HFFc6 (cell line): ENCODE results near the gene LACTBL1. TPM values are rescaled to one million over a fixed set of nuclear protein-coding genes. Genes with fewer than 3 reads are reported as not detected.
"Not testable (repeated sequence)": the region's sequence is repeated elsewhere in the genome, so short reads cannot be mapped to it uniquely, and the experiment has no call there.

Experiments used
- DNase-seq: peaks from one replicate; pipeline ENCODE4 v3.0.0-alpha.2; 2018
- H3K27ac Mint-ChIP-seq: 2 replicates; pipeline ENCODE4 v1.8.0; 2020; ENCODE audit warnings: mild to moderate bottlenecking, mixed read lengths
- H3K27me3 Mint-ChIP-seq: 2 replicates; pipeline ENCODE4 v1.8.0; 2021; ENCODE audit warnings: mild to moderate bottlenecking, moderate library complexity, mixed read lengths; ENCODE audit not compliant: insufficient read depth
- H3K36me3 Mint-ChIP-seq: 2 replicates; pipeline ENCODE4 v1.8.0; 2021; ENCODE audit warnings: low read depth, mixed read lengths
- H3K4me1 Mint-ChIP-seq: 2 replicates; pipeline ENCODE4 v1.8.0; 2020; ENCODE audit warnings: low read depth, mixed read lengths
- H3K4me3 Mint-ChIP-seq: 2 replicates; pipeline ENCODE4 v1.8.0; 2020; ENCODE audit warnings: mild to moderate bottlenecking, moderate library complexity, mixed read lengths
- H3K9me3 Mint-ChIP-seq: 2 replicates; pipeline ENCODE4 v1.8.0; 2020; ENCODE audit warnings: mild to moderate bottlenecking, mixed read lengths
- CTCF ChIP-seq: fragments of 200-600 bp; sonication (generic); IDR thresholded peaks from 2 replicates; pipeline ENCODE4 v1.5.0; 2021; ENCODE audit warnings: antibody characterized with exemption, mild to moderate bottlenecking
- total RNA-seq, 6 experiments: library from RNA; stranded (reverse); fragmentation: NEBNext Ultra II Directional; extraction: Animal tissue kit (Norgen Biotek cat#: 25700); gene quantifications; 2 replicates in 1 of 6; 3 replicates in 5 of 6; pipeline ENCODE4 v1.2.3, GENCODE V29; 2021

LACTBL1 gene
- total RNA-seq, 6 experiments from 2014 or later: not detected

- H3K4me3 Mint-ChIP-seq: peak within 1 kb of the TSS; percentile 97
- H3K4me1 Mint-ChIP-seq: peaks cover 43% of the 10 kb centered on the region
- no peak; the same call in 1 of the 2 replicates for TF ChIP-seq CTCF
- peak; percentile 96 for DNase-seq
- H3K27ac Mint-ChIP-seq: peak within 1 kb of the TSS; percentile 92
- no peaks in the 10 kb centered on the region; the same call in 1 of the 2 replicates for H3K9me3 Mint-ChIP-seq
- peaks cover 14% of the 10 kb centered on the region for H3K36me3 Mint-ChIP-seq
- H3K27me3 Mint-ChIP-seq: no peaks in the 10 kb centered on the region
These were observed 46.6 kb upstream of the LACTBL1 start, which contains the start of gene KDM1A for GRCh38 chr1:23019094-23019862. TSS of gene KDM1A (plus strand) at chr1:23019468. CDS start at chr1:23019597, 129 bp downstream.

- peak overlapping the region; percentile 94 for H3K4me3 Mint-ChIP-seq
- H3K27ac Mint-ChIP-seq: peak overlapping the region; percentile 92
- DNase-seq: no peak
- no peak for TF ChIP-seq CTCF
- no peaks in the 10 kb centered on the region; the same call in 1 of the 2 replicates for H3K9me3 Mint-ChIP-seq
- H3K27me3 Mint-ChIP-seq: no peaks in the 10 kb centered on the region
- peaks cover 9% of the 10 kb centered on the region for H3K36me3 Mint-ChIP-seq
- H3K4me1 Mint-ChIP-seq: peaks cover 43% of the 10 kb centered on the region
These were observed 46.0 kb upstream of the LACTBL1 start for GRCh38 chr1:23018661-23019093.

- peaks cover 23% of the 10 kb centered on the region for H3K4me1 Mint-ChIP-seq
- H3K9me3 Mint-ChIP-seq: no peaks in the 10 kb centered on the region
- H3K36me3 Mint-ChIP-seq: no peaks in the 10 kb centered on the region
- no peak overlapping the region for H3K27ac Mint-ChIP-seq
- H3K27me3 Mint-ChIP-seq: peaks cover 3% of the 10 kb centered on the region; the same call in 1 of the 2 replicates
- no peak overlapping the region for H3K4me3 Mint-ChIP-seq
- no peak for DNase-seq
- no peak for TF ChIP-seq CTCF
These were observed 41.0 kb upstream of the LACTBL1 start for GRCh38 chr1:23013657-23014056.

GRCh38 chr1:23010025-23010424 lies 37.4 kb upstream of the LACTBL1 start:
- not testable (repeated sequence) for DNase-seq, H3K36me3 Mint-ChIP-seq
- H3K27ac Mint-ChIP-seq: peak overlapping the region; percentile 77

GRCh38 chr1:23008901-23009300 lies 36.2 kb upstream of the LACTBL1 start:
- DNase-seq: no peak
- no peaks in the 10 kb centered on the region for H3K9me3 Mint-ChIP-seq
- TF ChIP-seq CTCF: no peak
- peaks cover 16% of the 10 kb centered on the region for H3K4me1 Mint-ChIP-seq
- H3K27me3 Mint-ChIP-seq: peaks cover 8% of the 10 kb centered on the region; the same call in 1 of the 2 replicates
- H3K27ac Mint-ChIP-seq: no peak overlapping the region
- no peaks in the 10 kb centered on the region for H3K36me3 Mint-ChIP-seq
- no peak overlapping the region for H3K4me3 Mint-ChIP-seq

More at GRCh38 chr1:23010025-23010424, 37.4 kb upstream of the LACTBL1 start:
- peaks cover 16% of the 10 kb centered on the region for H3K4me1 Mint-ChIP-seq
- not testable (repeated sequence) for H3K9me3 Mint-ChIP-seq, H3K4me3 Mint-ChIP-seq, H3K27me3 Mint-ChIP-seq

- Mint-ChIP-seq H3K27ac (no peak overlapping the region), H3K27me3 (peaks cover 8% of the 10 kb centered on the region), H3K4me1 (peaks cover 16% of the 10 kb centered on the region), H3K9me3 (no peaks in the 10 kb centered on the region), H3K36me3 (no peaks in the 10 kb centered on the region), H3K4me3 (no peak overlapping the region)
- no peak for DNase-seq
- TF ChIP-seq CTCF: no peak
These were observed 34.4 kb upstream of the LACTBL1 start for GRCh38 chr1:23007106-23007505.

GRCh38 chr1:23004769-23005168 lies 32.1 kb upstream of the LACTBL1 start:
- not testable (repeated sequence) for H3K27ac Mint-ChIP-seq, H3K4me1 Mint-ChIP-seq, H3K9me3 Mint-ChIP-seq, H3K4me3 Mint-ChIP-seq, DNase-seq, H3K27me3 Mint-ChIP-seq, H3K36me3 Mint-ChIP-seq
